GM12878 (cell line): ENCODE results near the gene ARL10. TPM values are rescaled to one million over a fixed set of nuclear protein-coding genes. Genes with fewer than 3 reads are reported as not detected.

Source experiments
- ATAC-seq: fragments of 200-7000 bp; cut with Tn5 transposase; 3 replicates; pipeline ENCODE4 v1.9.1; 2020; ENCODE audit warnings: mild to moderate bottlenecking, moderate library complexity
- BruUV-seq: library from RNA; stranded (reverse); fragments of 400-500 nt; replicated peaks from 2 replicates; lab custom pipeline; 2021; lab: Mats Ljungman, UMichigan
- CTCF ChIA-PET: fragments of 300-600 bp; sonication (Branson Sonifier 250); formaldehyde crosslinking; extraction: SDS; loops from one replicate; lab custom pipeline; 2021; ENCODE audit warnings: inconsistent platforms; lab: Yijun Ruan, JAX
- POLR2A ChIA-PET: fragments of 350-600 bp; formaldehyde crosslinking; extraction: SDS; loops from one replicate; lab custom pipeline; 2021; ENCODE audit warnings: inconsistent platforms; lab: Charles Lee
- RAD21 ChIA-PET: fragments of 300-600 bp; sonication (Branson Sonifier 250); formaldehyde crosslinking; loops from one replicate; lab custom pipeline; 2023; ENCODE audit warnings: antibody characterized with exemption; ENCODE audit not compliant: unreplicated experiment; lab: Charles Lee
- SMC1A ChIA-PET: fragments of 300-600 bp; sonication (Branson Sonifier 250); formaldehyde crosslinking; loops from one replicate; lab custom pipeline; 2023; ENCODE audit not compliant: unreplicated experiment, uncharacterized antibody; lab: Charles Lee
- DNase-seq: peaks from one replicate; pipeline ENCODE4 v3.0.0-alpha.2; 2011; ENCODE audit warnings: low read depth, low spot score
- FAIRE-seq: peaks from 3 replicates; lab custom pipeline; 2011; peaks lifted over from hg19 to GRCh38; lab: Jason Lieb, UNC
- H2AFZ ChIP-seq: 2 replicates; pipeline ENCODE4 v1.6.0; 2011; ENCODE audit warnings: low read depth, low read length, control low read depth; ENCODE audit not compliant: control insufficient read depth
- H3K27ac ChIP-seq: 2 replicates; pipeline ENCODE4 v1.5.1; 2011; ENCODE audit warnings: control low read depth; ENCODE audit not compliant: control insufficient read depth, insufficient read depth
- H3K27me3 ChIP-seq, 2 experiments: replicated peaks in 1 of 2; 2 replicates each; pipeline versions ENCODE4 v1.6.0 to v1.6.1; 2011; ENCODE audit warnings: low read length in 1 of 2; ENCODE audit not compliant: control insufficient read depth in 2 of 2, insufficient read depth in 2 of 2
- H3K36me3 ChIP-seq, 2 experiments: 2 replicates each; pipeline ENCODE4 v1.5.1; 2011; ENCODE audit warnings: low read length in 1 of 2; ENCODE audit not compliant: control insufficient read depth in 2 of 2, insufficient read depth in 2 of 2
- H3K4me1 ChIP-seq: 2 replicates; pipeline ENCODE4 v1.6.1; 2011; ENCODE audit warnings: mild to moderate bottlenecking, low read length, moderate library complexity, mixed read lengths; ENCODE audit not compliant: control insufficient read depth, insufficient read depth
- H3K4me2 ChIP-seq: 2 replicates; pipeline ENCODE4 v1.6.0; 2011; ENCODE audit warnings: control low read depth; ENCODE audit not compliant: control insufficient read depth, insufficient read depth
- H3K4me3 ChIP-seq: fragments of 200-600 bp; sonication (generic); 2 replicates; pipeline ENCODE4 v1.5.1; 2016
- H3K79me2 ChIP-seq: 2 replicates; pipeline ENCODE4 v1.6.0; 2011; ENCODE audit warnings: low read length; ENCODE audit not compliant: control insufficient read depth, insufficient read depth
- H3K9ac ChIP-seq: 2 replicates; pipeline ENCODE4 v1.8.0; 2011; ENCODE audit warnings: low read length, control low read depth, mixed read lengths; ENCODE audit not compliant: control insufficient read depth, insufficient read depth
- H3K9me3 ChIP-seq: replicated peaks from 3 replicates; pipeline ENCODE4 v1.5.1; 2011; ENCODE audit warnings: mild to moderate bottlenecking, low read length; ENCODE audit not compliant: control insufficient read depth, insufficient read depth
- H4K20me1 ChIP-seq: 2 replicates; pipeline ENCODE4 v1.6.0; 2011; ENCODE audit not compliant: control insufficient read depth, insufficient read depth
- ATF7 ChIP-seq: fragments of 450-650 bp; IDR thresholded peaks from 2 replicates; pipeline ENCODE4 v1.6.1; 2016; ENCODE audit warnings: low read depth, mild to moderate bottlenecking
- BACH1 ChIP-seq: fragments of 450-650 bp; IDR thresholded peaks from 2 replicates; pipeline ENCODE4 v1.6.1; 2017; ENCODE audit warnings: mild to moderate bottlenecking, borderline replicate concordance
- CBX5 ChIP-seq: sonication (generic); IDR thresholded peaks from 2 replicates; pipeline ENCODE4 v1.6.1; 2016; ENCODE audit warnings: low read depth, moderate library complexity, mild to moderate bottlenecking, inconsistent platforms
- IKZF1 ChIP-seq: fragments of 450-650 bp; conservative IDR thresholded peaks from 2 replicates; pipeline ENCODE4 v1.6.1; 2017; ENCODE audit warnings: antibody characterized with exemption, mild to moderate bottlenecking
- LARP7 ChIP-seq: fragments of 450-650 bp; IDR thresholded peaks from 2 replicates; pipeline ENCODE4 v1.6.1; 2017; ENCODE audit warnings: mild to moderate bottlenecking
- MEF2B ChIP-seq: fragments of 450-650 bp; IDR thresholded peaks from 2 replicates; pipeline ENCODE4 v1.6.1; 2018; ENCODE audit warnings: mild to moderate bottlenecking, moderate library complexity; ENCODE audit not compliant: partially characterized antibody, poor library complexity, severe bottlenecking
- MLLT1 ChIP-seq: fragments of 450-650 bp; IDR thresholded peaks from 2 replicates; pipeline ENCODE4 v1.6.1; 2016; ENCODE audit warnings: mild to moderate bottlenecking
- POLR2AphosphoS2 ChIP-seq: IDR thresholded peaks from 2 replicates; pipeline ENCODE4 v1.6.1; 2011; ENCODE audit warnings: low read depth, mild to moderate bottlenecking, low read length, improper control_type of control experiment, moderate library complexity
- RELA ChIP-seq: fragments of 450-650 bp; IDR thresholded peaks from 2 replicates; pipeline ENCODE4 v1.8.0; 2014; ENCODE audit warnings: borderline replicate concordance; ENCODE audit not compliant: partially characterized antibody
- SIX5 ChIP-seq: IDR thresholded peaks from 2 replicates; pipeline ENCODE4 v1.6.1; 2011; ENCODE audit warnings: mild to moderate bottlenecking, low read depth, low read length, moderate library complexity; ENCODE audit not compliant: severe bottlenecking
- ZBTB11 ChIP-seq: fragments of 450-650 bp; formaldehyde crosslinking; IDR thresholded peaks from 2 replicates; pipeline ENCODE4 v1.5.0; 2022; ENCODE audit warnings: mild to moderate bottlenecking, missing genetic modification characterization
- ZNF207 ChIP-seq: fragments of 450-650 bp; IDR thresholded peaks from 2 replicates; pipeline ENCODE4 v1.6.1; 2014; ENCODE audit warnings: antibody characterized with exemption, mild to moderate bottlenecking, borderline replicate concordance
- WGBS: methylation state at CpG from one replicate; pipeline ENCODE4 v1.1.6; 2016; ENCODE audit warnings: low lambda C conversion rate; ENCODE audit not compliant: insufficient replicate concordance, insufficient coverage; ENCODE audit errors: missing lambda C conversion rate; 5-methylcytosine and 5-hydroxymethylcytosine counted together
- in situ Hi-C: fragments of 300-500 bp; cut with MboI; formaldehyde crosslinking; loops from 9 replicates; pipeline ENCODE4 v1.14.3; 2018; ENCODE audit warnings: mixed read lengths
- intact Hi-C: fragments of 100-400 bp; cut with micrococcal nuclease; formaldehyde crosslinking; loops from one replicate; pipeline ENCODE4 v1.14.2; 2022; ENCODE audit not compliant: unreplicated experiment
- polyA plus RNA-seq, 11 experiments: library from polyadenylated mRNA; depleted of rRNA in 4 of 11; unstranded in 6 of 11; stranded (reverse) in 5 of 11; fragments of >200 nt; fragmentation: Nextera tagmentation in 4 of 11; fragmentation: Illumina TruSeq in 1 of 11; extraction: Ambion mirVana in 4 of 11; extraction: Trizol in 1 of 11; gene quantifications; 1 replicate in 1 of 11; 2 replicates in 10 of 11; pipeline versions ENCODE4 v1.2.1 to v1.2.3, GENCODE V29; 2011 to 2016; ENCODE audit warnings: inconsistent platforms in 2 of 11, missing spikeins in 2 of 11, low read depth in 1 of 11
- total RNA-seq, 4 experiments: library from RNA; depleted of rRNA in 3 of 4; stranded (reverse); fragments of >200 nt in 3 of 4; fragmentation: Illumina TruSeq in 1 of 4; extraction: Trizol in 1 of 4; gene quantifications; 2 replicates each; pipeline versions ENCODE4 v1.2.1 to v1.2.3, GENCODE V29; 2013 to 2021

Gene ARL10
- total and polyA plus RNA-seq, 10 of the 15 experiments (the other 5 are each of a cell fraction or from before 2014, with no cell fraction given) = 0.44 to 6.4 (median 2.4) TPM

GRCh38 chr5:176350416-176350815 lies 14.9 kb upstream of the ARL10 start:
- Histone ChIP-seq H3K4me2 (no peak overlapping the region), H3K4me1 (peaks cover 4% of the 10 kb centered on the region), H3K36me3 (peaks cover 17 to 20% of the 10 kb centered on the region in 2 experiments), H3K79me2 (peaks cover 3% of the 10 kb centered on the region), H4K20me1 (no peaks in the 10 kb centered on the region; the same call in 1 of the 2 replicates), H3K27me3 (no peaks in the 10 kb centered on the region), H2AFZ (no peak overlapping the region), H3K9me3 (no peaks in the 10 kb centered on the region), H3K27ac (no peak overlapping the region), H3K4me3 (no peak overlapping the region), H3K9ac (no peak overlapping the region)
- in situ Hi-C loops (no loop called here), intact Hi-C loops (no loop called here)
- SMC1A ChIA-PET = interaction anchor here (0.7 to 4.3 kb wide), 3 partner anchors 9 to 11 kb away, joined by 3 to 36 read pairs (median 3); partner anchors contain the start of gene KIAA1191
- RAD21 ChIA-PET = interaction anchor here (3.9 kb wide), 1 partner anchor 11 kb away, joined by 29 read pairs; the partner anchor contains the start of gene KIAA1191
- CTCF ChIA-PET = no interaction called here
- ATAC-seq (no peak), FAIRE-seq (no peak), DNase-seq (no peak)
- no peak for TF ChIP-seq ZNF207
- TF ChIP-seq POLR2AphosphoS2 = no peak
- no peak for TF ChIP-seq RELA
- TF ChIP-seq LARP7 = no peak
- TF ChIP-seq MEF2B = no peak
- TF ChIP-seq CBX5 = no peak
- TF ChIP-seq MLLT1 = no peak
- no peak for TF ChIP-seq ZBTB11 (CRISPR knock-in tag)
- TF ChIP-seq IKZF1 = no peak
- no peak for TF ChIP-seq BACH1
- no peak for TF ChIP-seq ATF7
- TF ChIP-seq SIX5 = no peak
- no TSS peak for BruUV-seq
- 98% methylated on average over 8 of the region's 8 CpGs for WGBS
- POLR2A ChIA-PET = interaction anchor here (0.6 to 4.0 kb wide), 2 partner anchors 11 to 39 kb away, joined by 3 to 41 read pairs; partner anchors contain the start of gene KIAA1191
